IPS-NIHi7 (cell line): ENCODE data around the gene TMEM116.
"Not testable (repeated sequence)": the region's sequence is repeated elsewhere in the genome, so short reads cannot be mapped to it uniquely, and the experiment has no call there.

ENCODE experiments used
- DNase-seq: peaks from one replicate; pipeline ENCODE4 v3.0.0; 2012; ENCODE audit warnings: mixed read lengths; ENCODE audit errors: extremely low spot score

TMEM116 gene

DNA sequence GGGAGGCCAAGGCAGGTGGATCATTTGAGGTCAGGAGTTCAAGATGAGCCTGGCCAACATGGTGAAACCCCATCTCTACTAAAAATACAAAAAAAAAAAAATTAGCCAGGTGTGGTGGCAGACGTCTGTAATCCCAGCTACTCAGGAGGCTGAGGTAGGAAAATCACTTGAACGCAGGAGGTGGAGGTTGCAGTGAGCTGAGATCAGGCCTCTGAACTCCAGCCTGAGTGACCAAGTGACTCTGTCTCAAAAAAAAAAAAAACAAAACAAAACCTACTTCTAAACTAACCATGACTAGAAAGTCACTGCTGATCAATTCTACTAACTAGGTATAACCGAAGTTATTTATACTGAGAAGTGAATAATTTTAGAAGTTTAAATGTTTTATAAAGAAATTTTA, 3.4 kb downstream of the TMEM116 start:
- not testable (repeated sequence) for DNase-seq

GRCh38 chr12:112008918-112009317, 4.0 kb downstream of the TMEM116 start:
- DNase-seq, result no peak

DNA sequence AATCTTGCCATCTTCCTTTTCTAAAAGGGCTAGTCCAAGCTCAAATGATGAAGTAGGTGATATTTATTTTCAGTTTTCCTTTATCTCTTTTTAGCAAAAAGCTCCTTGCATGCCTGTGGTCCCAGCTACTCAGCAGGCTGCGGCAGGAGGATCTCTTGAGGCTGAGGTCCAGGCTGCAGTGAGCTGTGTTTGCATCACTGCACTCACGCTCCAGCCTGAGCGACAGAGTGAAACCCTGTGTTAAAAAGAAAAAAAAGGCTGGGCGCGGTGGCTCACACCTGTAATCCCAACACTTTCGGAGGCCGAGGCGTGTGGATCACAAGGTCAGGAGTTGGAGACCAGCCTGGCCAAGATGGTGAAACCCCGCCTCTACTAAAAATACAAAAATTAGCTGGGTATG, 5.0 kb downstream of the TMEM116 start:
- DNase-seq, result no peak

GRCh38 chr12:112005419-112006395, 7.3 kb downstream of the TMEM116 start:
- peak; percentile 79 for DNase-seq

GRCh38 chr12:112004041-112004440, 8.9 kb downstream of the TMEM116 start:
- DNase-seq, result no peak

GRCh38 chr12:112001576-112001975, 11.4 kb downstream of the TMEM116 start:
- DNase-seq, result no peak

- no peak for DNase-seq
Observed at GRCh38 chr12:112000820-112001219, 12.1 kb downstream of the TMEM116 start.

- not testable (repeated sequence) for DNase-seq
Observed at GRCh38 chr12:111999129-111999528, 13.8 kb downstream of the TMEM116 start.

DNA sequence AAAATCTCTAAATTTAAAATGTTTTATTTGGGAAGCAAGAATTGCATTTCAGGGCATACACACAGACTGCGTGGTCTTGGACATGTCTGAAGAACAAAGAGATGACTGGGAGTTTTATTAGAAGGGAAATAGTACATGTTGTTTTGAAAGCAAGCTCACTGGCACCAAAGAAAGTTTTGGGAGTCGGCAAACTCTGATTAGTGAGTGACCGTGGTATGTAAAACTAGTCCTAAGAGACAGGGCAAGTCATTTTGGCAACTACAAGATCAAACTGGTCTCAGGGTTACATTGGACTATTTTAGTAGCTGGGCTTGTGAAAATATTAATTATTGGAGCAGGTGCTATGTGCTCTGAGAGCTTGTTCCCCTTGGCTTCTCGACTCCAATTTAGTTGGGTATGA, 14.9 kb downstream of the TMEM116 start:
- DNase-seq, result no peak

DNA sequence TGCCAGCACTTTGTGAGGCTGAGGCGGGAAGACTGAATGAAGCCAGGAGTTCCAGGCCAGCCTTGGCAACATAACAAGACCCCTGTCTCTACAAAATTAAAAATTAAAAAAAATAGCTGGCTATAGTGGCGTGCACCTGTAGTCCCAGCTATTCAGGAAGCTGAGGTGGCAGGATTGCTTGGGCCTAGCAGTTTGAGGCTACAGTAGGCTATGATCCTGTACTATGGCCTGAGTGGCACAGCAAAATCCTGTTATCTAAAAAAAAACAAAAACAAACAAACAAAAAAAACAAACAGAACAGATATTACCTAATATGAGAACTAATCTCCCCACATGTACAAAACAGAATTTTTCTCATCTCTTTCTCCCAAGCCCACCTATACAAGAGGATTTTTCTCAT, 15.7 kb downstream of the TMEM116 start:
- DNase-seq, result no peak

DNA sequence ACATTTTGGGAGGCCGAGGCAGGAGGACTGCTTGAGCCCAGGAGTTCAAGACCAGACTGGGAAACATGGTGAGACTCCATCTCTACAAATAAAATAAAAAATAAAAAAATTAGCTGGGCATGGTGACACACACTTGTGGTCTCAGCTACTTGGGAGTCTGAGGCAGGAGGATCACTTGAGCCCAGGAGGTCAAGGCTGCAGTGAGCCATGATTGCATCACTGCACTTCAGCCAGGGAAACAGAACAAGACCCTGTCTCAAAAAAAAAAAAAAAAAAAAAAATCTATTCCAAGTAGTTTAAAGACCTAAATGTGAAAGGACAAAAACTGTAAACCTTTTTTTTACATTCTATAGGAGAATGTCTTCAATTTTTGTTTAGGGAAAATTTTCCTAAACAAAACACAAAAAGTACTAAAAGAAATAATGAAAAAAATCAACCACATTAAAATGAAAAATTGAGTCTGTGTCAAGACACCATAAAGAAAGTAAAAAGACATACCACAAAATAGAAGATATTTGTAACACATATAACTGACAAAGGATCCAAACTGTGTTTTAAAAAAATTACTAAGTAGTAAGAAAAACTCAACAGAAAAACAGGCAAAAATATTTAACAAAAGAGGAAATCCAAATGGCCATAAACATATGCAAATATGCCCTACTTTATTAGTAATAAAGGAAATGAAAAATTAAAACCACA, 17.0 kb downstream of the TMEM116 start:
- no peak for DNase-seq

DNA sequence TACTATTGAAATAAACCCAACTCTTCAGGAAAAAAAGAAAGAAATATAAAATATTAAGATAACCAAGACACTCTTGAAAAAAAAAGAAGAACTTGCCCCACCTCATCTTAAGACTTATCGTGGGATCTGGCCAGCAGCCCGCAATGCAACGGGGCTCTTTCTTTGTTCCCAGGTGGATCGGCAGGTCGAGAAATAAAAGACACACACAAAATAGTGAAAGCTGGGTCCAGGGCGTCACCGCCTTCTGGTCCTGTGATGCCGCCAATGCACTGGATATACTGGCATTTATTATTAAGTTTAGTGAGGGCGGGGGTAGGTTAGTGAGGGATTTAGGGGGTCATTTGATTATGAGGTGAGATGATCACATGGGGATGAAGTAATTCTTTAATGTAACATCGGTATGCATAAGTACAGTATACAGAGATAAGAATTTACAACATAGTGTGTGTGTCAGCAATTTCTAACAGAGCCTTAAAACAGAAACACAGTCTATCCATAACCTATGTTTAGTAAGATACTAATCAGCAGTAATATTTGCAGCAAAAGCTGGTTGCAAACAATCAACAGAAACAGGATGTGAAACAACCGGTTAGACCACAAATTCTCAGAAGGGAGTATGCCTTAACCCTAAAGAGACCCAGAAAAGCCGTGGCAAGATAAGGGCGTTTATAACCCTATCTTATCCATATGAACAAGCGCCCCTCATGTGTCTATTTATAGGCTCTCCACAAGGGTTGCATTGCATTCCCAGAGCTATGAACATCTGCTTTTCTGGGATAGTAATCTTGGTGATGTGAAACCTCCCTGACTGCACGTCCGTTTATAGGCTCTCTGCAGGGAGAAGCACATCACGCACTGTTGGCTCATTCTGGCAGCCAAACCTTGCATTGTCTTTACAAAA, 18.5 kb downstream of the TMEM116 start:
- not testable (repeated sequence) for DNase-seq

GRCh38 chr12:111993292-111994150, 19.4 kb downstream of the TMEM116 start:
- no peak for DNase-seq

DNA sequence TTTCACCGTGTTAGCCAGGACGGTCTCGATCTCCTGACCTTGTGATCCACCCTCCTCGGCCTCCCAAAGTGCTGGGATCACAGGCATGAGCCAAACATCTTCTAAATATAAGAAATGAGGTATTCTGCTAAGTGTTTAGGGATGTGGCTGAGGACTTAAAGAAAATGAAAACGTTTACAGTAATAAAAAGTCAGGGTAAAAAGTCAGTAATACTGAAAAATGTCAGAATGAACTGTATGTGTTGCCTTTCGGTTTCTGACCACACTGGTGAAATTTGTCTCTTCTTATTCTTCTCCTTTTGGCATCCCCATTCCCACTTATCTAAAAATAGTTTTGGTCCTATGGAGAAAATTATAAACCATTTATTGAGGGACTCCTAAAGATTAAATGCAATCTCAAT, 20.5 kb downstream of the TMEM116 start:
- DNase-seq, result no peak

DNA sequence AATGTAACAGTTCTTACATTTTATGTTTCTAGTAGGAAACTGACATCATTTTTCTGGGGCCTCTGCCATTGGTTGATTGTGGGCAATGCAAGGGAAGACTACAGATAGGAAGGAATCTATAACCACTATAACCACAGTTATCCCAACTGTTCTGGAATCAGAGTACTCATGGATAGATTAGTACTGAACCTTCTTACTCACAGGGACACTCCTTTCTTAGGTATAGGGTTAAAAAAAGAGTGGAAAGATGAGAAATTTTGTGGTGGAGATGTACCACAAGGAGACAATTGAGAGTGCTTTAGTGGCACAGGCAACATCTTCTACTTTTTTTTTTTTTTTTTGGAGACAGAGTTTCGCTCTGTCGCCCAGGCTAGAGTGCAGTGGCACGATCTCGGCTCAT, 21.0 kb downstream of the TMEM116 start:
- no peak for DNase-seq

GRCh38 chr12:111991535-111991934, 21.4 kb downstream of the TMEM116 start:
- DNase-seq, result no peak

- no peak for DNase-seq
Observed at GRCh38 chr12:111984820-111985219, 28.1 kb downstream of the TMEM116 start.

DNA sequence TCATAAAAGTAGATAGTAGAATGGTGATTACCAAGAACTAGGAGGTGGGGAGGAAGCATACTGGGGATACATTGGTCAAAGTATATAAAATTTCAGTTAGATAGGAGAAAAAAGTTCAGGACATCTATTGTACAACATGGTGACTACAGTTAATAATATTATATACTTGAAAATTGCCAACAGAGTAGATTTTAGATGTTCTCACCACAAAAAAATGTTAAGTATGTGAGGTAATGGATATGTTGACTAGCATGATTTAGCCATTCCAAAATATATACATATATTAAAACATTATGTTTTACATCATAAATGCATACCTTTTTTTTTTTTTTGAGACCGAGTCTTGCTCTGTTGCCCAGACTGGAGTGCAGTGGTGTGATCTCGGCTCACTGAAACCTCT, 31.0 kb downstream of the TMEM116 start:
- DNase-seq, result no peak

- no peak for DNase-seq
Observed at GRCh38 chr12:111980598-111980997, 32.4 kb downstream of the TMEM116 start.

DNA sequence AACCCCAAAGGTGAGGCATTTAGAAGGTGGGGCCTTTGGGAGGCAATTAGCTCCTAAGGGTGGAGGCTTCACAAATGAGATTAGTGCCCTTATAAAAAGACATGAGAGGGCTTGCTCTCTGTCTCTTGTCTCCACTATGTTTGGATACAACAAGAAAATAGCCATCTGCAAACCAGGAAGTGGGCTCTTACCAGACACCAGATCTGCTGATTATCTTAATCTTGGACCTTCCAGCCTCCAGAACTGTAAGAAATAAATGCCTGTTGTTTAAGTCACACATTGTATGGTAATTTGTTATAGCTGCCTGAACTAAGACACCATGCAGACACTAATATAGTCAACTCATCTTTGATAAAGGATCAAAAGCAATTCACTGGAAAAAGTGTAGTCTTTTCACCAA, 34.4 kb downstream of the TMEM116 start:
- no peak for DNase-seq

GRCh38 chr12:111976860-111977259, 36.1 kb downstream of the TMEM116 start:
- no peak for DNase-seq
